K562 (cell line): ENCODE measurements around the gene ABHD8. TPM values are rescaled to one million over a fixed set of nuclear protein-coding genes. Genes with fewer than 3 reads are reported as not detected.

Source experiments
- CXXC5 ChIP-seq: fragments of 250-450 bp; sonication (Bioruptor Pico); IDR thresholded peaks from 2 replicates; pipeline ENCODE4 v1.8.0; 2022; ENCODE audit warnings: inconsistent platforms, mild to moderate bottlenecking, moderate library complexity
- EZH2 ChIP-seq: IDR thresholded peaks from 2 replicates; pipeline ENCODE4 v1.6.1; 2012; ENCODE audit warnings: low read depth, mild to moderate bottlenecking, inconsistent platforms, low read length, borderline replicate concordance
- FIP1L1 ChIP-seq: fragments of 200-400 bp; formaldehyde crosslinking; IDR thresholded peaks from 2 replicates; pipeline ENCODE4 v1.6.1; 2018; ENCODE audit warnings: mild to moderate bottlenecking, low read depth, low read length; ENCODE audit not compliant: poor library complexity, severe bottlenecking
- FOXP1 ChIP-seq: sonication (generic); formaldehyde crosslinking; IDR thresholded peaks from 2 replicates; pipeline ENCODE4 v1.8.0; 2022; ENCODE audit warnings: mild to moderate bottlenecking, missing genetic modification reagents
- HMGN3 ChIP-seq: IDR thresholded peaks from 2 replicates; pipeline ENCODE4 v1.6.1; 2011; ENCODE audit warnings: borderline replicate concordance, low read depth, mild to moderate bottlenecking, mixed read lengths, low read length; ENCODE audit not compliant: insufficient read length; ENCODE audit errors: extremely low read depth
- HNRNPK ChIP-seq: fragments of 200-400 bp; formaldehyde crosslinking; IDR thresholded peaks from one replicate; pipeline ENCODE4 v1.6.1; 2018; ENCODE audit warnings: mild to moderate bottlenecking, low read depth, low read length; ENCODE audit not compliant: poor library complexity, severe bottlenecking
- HNRNPL ChIP-seq: fragments of 200-400 bp; formaldehyde crosslinking; IDR thresholded peaks from 2 replicates; pipeline ENCODE4 v1.6.1; 2017; ENCODE audit warnings: low read depth, mild to moderate bottlenecking, low read length
- NBN ChIP-seq: fragments of 450-650 bp; IDR thresholded peaks from 2 replicates; pipeline ENCODE4 v1.6.1; 2016; ENCODE audit warnings: low read depth, mild to moderate bottlenecking
- PHTF2 ChIP-seq: fragments of 250-450 bp; sonication (Bioruptor Pico); IDR thresholded peaks from 2 replicates; pipeline ENCODE4 v1.5.0; 2021; ENCODE audit warnings: mild to moderate bottlenecking
- RAD21 ChIP-seq, 2 experiments: fragments of 250-450 bp in 1 of 2; fragments of 450-650 bp in 1 of 2; sonication (Bioruptor Pico) in 1 of 2; formaldehyde crosslinking in 1 of 2; IDR thresholded peaks in 1 of 2; conservative IDR thresholded peaks in 1 of 2; 2 replicates each; pipeline versions ENCODE4 v1.4.0 to v1.8.0; 2020 to 2022; ENCODE audit warnings: mild to moderate bottlenecking in 2 of 2, moderate library complexity in 1 of 2
- SMARCA5 ChIP-seq: fragments of 450-650 bp; IDR thresholded peaks from 2 replicates; pipeline ENCODE4 v1.6.1; 2016
- SMC3 ChIP-seq: conservative IDR thresholded peaks from 2 replicates; pipeline ENCODE4 v1.6.1; 2011; ENCODE audit warnings: low read depth, low read length, improper control_type of control experiment; ENCODE audit not compliant: insufficient read depth
- SOX6 ChIP-seq: fragments of 450-650 bp; IDR thresholded peaks from 2 replicates; pipeline ENCODE4 v1.6.1; 2014; ENCODE audit warnings: mild to moderate bottlenecking
- TRIM28 ChIP-seq: fragments of 450-650 bp; IDR thresholded peaks from 2 replicates; pipeline ENCODE4 v1.6.1; 2017
- ZBED1 ChIP-seq: IDR thresholded peaks from 2 replicates; pipeline ENCODE4 v1.6.1; 2014
- ZNF274 ChIP-seq: IDR thresholded peaks from 2 replicates; pipeline ENCODE4 v1.6.1; 2011; ENCODE audit warnings: low read depth, mild to moderate bottlenecking, low read length, moderate library complexity, borderline replicate concordance
- ZNF280B ChIP-seq: fragments of 250-450 bp; sonication (Bioruptor Pico); IDR thresholded peaks from 2 replicates; pipeline ENCODE4 v1.5.1; 2021; ENCODE audit warnings: mild to moderate bottlenecking
- ZNF395 ChIP-seq: fragments of 200-800 bp; sonication (Bioruptor generic); IDR thresholded peaks from 2 replicates; pipeline ENCODE4 v1.6.1; 2017; ENCODE audit warnings: missing genetic modification characterization, missing compliant biosample characterization
- ZNF445 ChIP-seq: fragments of 250-450 bp; sonication (Bioruptor Pico); IDR thresholded peaks from 2 replicates; pipeline ENCODE4 v1.4.0; 2020; ENCODE audit warnings: low read depth, mild to moderate bottlenecking, moderate library complexity
- ZNF518B ChIP-seq: fragments of 250-450 bp; sonication (Bioruptor Pico); IDR thresholded peaks from 2 replicates; pipeline ENCODE4 v1.5.0; 2021; ENCODE audit warnings: mild to moderate bottlenecking, moderate library complexity
- ZNF586 ChIP-seq: fragments of 450-650 bp; formaldehyde crosslinking; conservative IDR thresholded peaks from 2 replicates; pipeline ENCODE4 v1.4.0; 2020; ENCODE audit warnings: mild to moderate bottlenecking, moderate library complexity
- polyA plus RNA-seq, 8 experiments: library from polyadenylated mRNA; depleted of rRNA in 4 of 8; stranded (reverse) in 5 of 8; unstranded in 3 of 8; fragments of >200 nt; fragmentation: Nextera tagmentation in 2 of 8; fragmentation: Illumina TruSeq in 1 of 8; extraction: Ambion mirVana in 2 of 8; extraction: Trizol in 1 of 8; gene quantifications; 2 replicates each; pipeline versions ENCODE4 v1.2.1 to v1.2.3, GENCODE V29; 2011 to 2014; ENCODE audit warnings: inconsistent platforms in 1 of 8, missing spikeins in 1 of 8
- total RNA-seq, 7 experiments: library from RNA; depleted of rRNA in 6 of 7; stranded (reverse); fragments of >200 nt in 6 of 7; fragmentation: Illumina TruSeq in 2 of 7; extraction: Trizol in 2 of 7; gene quantifications; 2 replicates each; pipeline versions ENCODE4 v1.2.1 to v1.2.3, GENCODE V29; 2011 to 2021; ENCODE audit warnings: low replicate concordance in 1 of 7

The ABHD8 gene
- total and polyA plus RNA-seq, 9 of the 15 experiments (the other 6 are each of a cell fraction or from before 2014, with no cell fraction given), result 0.04 to 6.6 (median 2.0) TPM; not detected in 1

- TF ChIP-seq ZNF586 (CRISPR knock-in tag) (no peak), FIP1L1 (no peak), FOXP1 (CRISPR knock-in tag) (no peak), ZNF395 (CRISPR knock-in tag) (peak; percentile 100), TRIM28 (no peak), RAD21 (CRISPR knock-in tag; conservative IDR thresholded peaks at IDR 0.05 in 1 of 2, IDR thresholded peaks at IDR 0.05 in 1 of 2) (no peak), ZNF280B (CRISPR knock-in tag) (no peak), ZNF445 (no peak), ZBED1 (no peak), EZH2 (peak; percentile 89; the same call in 1 of the 2 replicates), HMGN3 (no peak), SOX6 (no peak), SMC3 (no peak), ZNF274 (no peak), HNRNPK (no peak), SMARCA5 (no peak), HNRNPL (no peak), NBN (0 out of 2 replicates have a peak, but pooled peaks have one; percentile 32), PHTF2 (CRISPR knock-in tag) (no peak), CXXC5 (CRISPR knock-in tag) (peak; percentile 70), ZNF518B (no peak)
Measured at GRCh38 chr19:17266975-17267788, 36.0 kb downstream of the ABHD8 start, which contains the start of gene BABAM1 (continued).
